Type B pancreatic cell (in vitro differentiated cells): ENCODE data around the gene GRK7. TPM values are rescaled to one million over a fixed set of nuclear protein-coding genes. Genes with fewer than 3 reads are reported as not detected.
"Not testable (repeated sequence)": the region's sequence is repeated elsewhere in the genome, so short reads cannot be mapped to it uniquely, and the experiment has no call there.

Experiments used
- DNase-seq: peaks from one replicate; pipeline ENCODE4 v3.0.0; 2021; ENCODE audit warnings: mixed read lengths; ENCODE audit not compliant: unreplicated experiment; ENCODE audit errors: extremely low spot score
- H3K27ac Mint-ChIP-seq: 2 replicates; pipeline ENCODE4 v1.8.0; 2021; ENCODE audit warnings: mild to moderate bottlenecking, mixed read lengths
- H3K27me3 Mint-ChIP-seq: 2 replicates; pipeline ENCODE4 v1.8.0; 2021; ENCODE audit warnings: mixed read lengths
- H3K36me3 Mint-ChIP-seq: 2 replicates; pipeline ENCODE4 v1.8.0; 2021; ENCODE audit warnings: mixed read lengths
- H3K4me1 Mint-ChIP-seq: one replicate; pipeline ENCODE4 v1.8.0; 2021; ENCODE audit warnings: mixed read lengths; ENCODE audit not compliant: unreplicated experiment
- H3K4me3 Mint-ChIP-seq: 2 replicates; pipeline ENCODE4 v1.8.0; 2021; ENCODE audit warnings: mild to moderate bottlenecking, mixed read lengths
- H3K9me3 Mint-ChIP-seq: 2 replicates; pipeline ENCODE4 v1.8.0; 2021; ENCODE audit warnings: mixed read lengths
- CTCF ChIP-seq: fragments of 200-600 bp; sonication (generic); conservative IDR thresholded peaks from 2 replicates; pipeline ENCODE4 v1.5.0; 2021; ENCODE audit warnings: antibody characterized with exemption, mild to moderate bottlenecking
- total RNA-seq: library from RNA; stranded (reverse); gene quantifications from 2 replicates; pipeline ENCODE4 v1.2.1, GENCODE V29; 2021; ENCODE audit warnings: low replicate concordance

GRK7 gene
- total RNA-seq, 1 donor from 2014 or later: 0.10 TPM

DNA sequence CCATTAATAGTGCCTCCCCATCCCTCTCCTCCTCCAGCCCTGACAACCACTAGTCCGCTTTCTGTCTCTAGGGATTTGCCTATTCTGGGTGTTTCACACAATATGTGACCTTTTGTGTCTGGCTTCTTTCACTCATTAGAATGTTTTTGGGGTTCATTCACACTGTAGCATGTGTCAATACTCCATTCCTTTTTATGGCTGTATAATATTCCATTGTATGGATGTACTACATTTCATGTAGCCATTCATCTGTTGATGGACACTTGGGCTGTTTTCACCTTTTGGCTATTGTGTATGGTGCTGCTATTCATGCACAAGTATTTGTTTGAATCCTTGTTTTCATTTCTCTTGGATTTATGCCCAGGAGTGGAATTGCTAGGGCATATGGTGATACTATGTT lies 16.5 kb downstream of the GRK7 start:
- TF ChIP-seq CTCF: no peak
- Mint-ChIP-seq H3K4me3 (no peak overlapping the region), H3K4me1 (no peaks in the 10 kb centered on the region), H3K36me3 (no peaks in the 10 kb centered on the region), H3K27ac (no peak overlapping the region), H3K27me3 (peaks cover 8% of the 10 kb centered on the region), H3K9me3 (no peaks in the 10 kb centered on the region)
- no peak for DNase-seq

GRCh38 chr3:141782386-141782932 lies 19.3 kb downstream of the GRK7 start:
- Mint-ChIP-seq H3K4me1 (no peaks in the 10 kb centered on the region), H3K9me3 (no peaks in the 10 kb centered on the region), H3K27me3 (peaks cover 8% of the 10 kb centered on the region), H3K36me3 (no peaks in the 10 kb centered on the region), H3K4me3 (no peak overlapping the region), H3K27ac (no peak overlapping the region)
- DNase-seq: no peak
- no peak for TF ChIP-seq CTCF

GRCh38 chr3:141783632-141784031 lies 20.4 kb downstream of the GRK7 start:
- Mint-ChIP-seq H3K4me1 (no peaks in the 10 kb centered on the region), H3K27ac (no peak overlapping the region), H3K4me3 (no peak overlapping the region), H3K27me3 (peaks cover 8% of the 10 kb centered on the region), H3K9me3 (no peaks in the 10 kb centered on the region), H3K36me3 (no peaks in the 10 kb centered on the region)
- TF ChIP-seq CTCF: no peak
- no peak for DNase-seq

- Mint-ChIP-seq H3K4me3 (no peak overlapping the region), H3K36me3 (no peaks in the 10 kb centered on the region), H3K9me3 (no peaks in the 10 kb centered on the region), H3K4me1 (no peaks in the 10 kb centered on the region), H3K27me3 (peaks cover 8% of the 10 kb centered on the region), H3K27ac (no peak overlapping the region)
- DNase-seq: no peak
- no peak for TF ChIP-seq CTCF
Measured at GRCh38 chr3:141784096-141784495, 20.9 kb downstream of the GRK7 start.

DNA sequence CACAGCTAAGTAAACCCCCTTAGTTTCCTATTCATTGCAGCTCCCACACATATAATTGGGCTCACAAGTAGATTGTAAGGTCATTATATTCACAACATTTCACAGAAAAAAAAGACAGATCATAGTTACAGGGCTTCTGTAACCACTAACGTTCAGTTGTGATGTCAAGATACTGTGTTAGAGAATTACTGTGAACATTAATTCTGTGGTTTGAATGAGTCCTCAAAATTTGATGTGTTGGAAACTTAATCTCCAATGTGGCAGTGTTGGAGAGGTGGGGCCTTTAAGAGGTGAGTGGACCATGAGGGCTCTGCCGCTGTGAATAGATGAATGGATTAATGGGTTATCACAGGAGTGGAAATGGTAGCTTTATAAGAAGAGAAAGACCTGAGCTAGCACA lies 21.3 kb downstream of the GRK7 start:
- no peaks in the 10 kb centered on the region for H3K36me3 Mint-ChIP-seq
- H3K4me1 Mint-ChIP-seq: no peaks in the 10 kb centered on the region
- no peak overlapping the region for H3K27ac Mint-ChIP-seq
- H3K9me3 Mint-ChIP-seq: no peaks in the 10 kb centered on the region
- DNase-seq: no peak
- H3K27me3 Mint-ChIP-seq: peaks cover 8% of the 10 kb centered on the region
- TF ChIP-seq CTCF: no peak
- no peak overlapping the region for H3K4me3 Mint-ChIP-seq

- Mint-ChIP-seq H3K27me3 (peaks cover 8% of the 10 kb centered on the region), H3K4me3 (no peak overlapping the region), H3K9me3 (no peaks in the 10 kb centered on the region), H3K4me1 (no peaks in the 10 kb centered on the region), H3K27ac (no peak overlapping the region), H3K36me3 (no peaks in the 10 kb centered on the region)
- TF ChIP-seq CTCF: no peak
- DNase-seq: no peak
Measured at GRCh38 chr3:141788149-141788548, 24.9 kb downstream of the GRK7 start.

- H3K4me1 Mint-ChIP-seq, H3K27me3 Mint-ChIP-seq, H3K36me3 Mint-ChIP-seq, DNase-seq, H3K27ac Mint-ChIP-seq, H3K4me3 Mint-ChIP-seq, H3K9me3 Mint-ChIP-seq: not testable (repeated sequence)
Measured at GRCh38 chr3:141788750-141789149, 25.5 kb downstream of the GRK7 start.
